Heart left ventricle (tissue), 16 donors: ENCODE measurements around the gene UVRAG. TPM values are rescaled to one million over a fixed set of nuclear protein-coding genes. Genes with fewer than 3 reads are reported as not detected.

Experiments
- ATAC-seq, 4 donors: fragments of 200-7000 bp; cut with Tn5 transposase; one replicate each; pipeline ENCODE4 v1.9.1; 2020 to 2022; ENCODE audit warnings: moderate library complexity in 4 of 4, mild to moderate bottlenecking in 3 of 4, moderate number of reproducible peaks in 1 of 4
- DNase-seq, 5 donors: peaks; one replicate each; pipeline ENCODE4 v3.0.0-alpha.2; 2020
- H3K27ac ChIP-seq, 12 donors: fragments of 200-600 bp; sonication (generic) in 4 of 12; one replicate each; pipeline versions ENCODE4 v1.5.0 to v1.8.0; 2016 to 2022; ENCODE audit warnings: mild to moderate bottlenecking in 2 of 12
- H3K27me3 ChIP-seq, 9 donors: fragments of 200-600 bp; sonication (generic) in 2 of 9; one replicate each; pipeline versions ENCODE4 v1.5.1 to v1.8.0; 2016 to 2022; ENCODE audit warnings: mild to moderate bottlenecking in 3 of 9
- H3K36me3 ChIP-seq, 9 donors: fragments of 200-600 bp; sonication (generic) in 2 of 9; one replicate each; pipeline versions ENCODE4 v1.5.0 to v1.8.0; 2018 to 2022; ENCODE audit warnings: mild to moderate bottlenecking in 2 of 9
- H3K4me1 ChIP-seq, 12 donors: fragments of 200-600 bp; sonication (generic) in 4 of 12; one replicate each; pipeline versions ENCODE4 v1.5.0 to v1.8.0; 2016 to 2022; ENCODE audit warnings: mild to moderate bottlenecking in 3 of 12
- H3K4me3 ChIP-seq, 12 donors: fragments of 200-600 bp; sonication (generic) in 4 of 12; one replicate each; pipeline versions ENCODE4 v1.5.0 to v1.8.0; 2017 to 2022; ENCODE audit warnings: mild to moderate bottlenecking in 9 of 12, moderate library complexity in 4 of 12
- H3K9me3 ChIP-seq, 12 donors: fragments of 200-600 bp; sonication (generic) in 4 of 12; one replicate each; pipeline versions ENCODE4 v1.5.0 to v1.8.0; 2016 to 2022; ENCODE audit warnings: mild to moderate bottlenecking in 1 of 12
- POLR2A ChIP-seq, 2 donors: fragments of 450-650 bp; IDR thresholded peaks; one replicate each; pipeline ENCODE4 v1.6.1; 2017; ENCODE audit warnings: antibody characterized with exemption in 2 of 2, mild to moderate bottlenecking in 2 of 2, moderate library complexity in 2 of 2
- WGBS, 4 donors: extraction: QIAGEN DNeasy Blood & Tissue Kit in 2 of 4; methylation state at CpG; one replicate each; pipeline versions ENCODE4 v1.1.5 to v1.1.7; 2013 to 2018; 5-methylcytosine and 5-hydroxymethylcytosine counted together
- intact Hi-C, 10 donors: fragments of 100-400 bp; cut with DNase I; formaldehyde crosslinking; loops; one replicate each; pipeline versions ENCODE4 v1.11.1 to v1.14.2; 2022
- polyA plus RNA-seq, 2 donors: library from polyadenylated mRNA; stranded (reverse); fragments of 200-250 nt; gene quantifications; one replicate each; pipeline ENCODE4 v1.2.3, GENCODE V29; 2013
- total RNA-seq, 9 donors: library from RNA; depleted of rRNA in 2 of 9; stranded (reverse); fragments of >200 nt in 2 of 9; fragmentation: NEBNext Ultra II Directional in 3 of 9; extraction: Animal tissue kit (Norgen Biotek cat#: 25700) in 3 of 9; gene quantifications; one replicate each; pipeline versions ENCODE4 v1.1.0 to v1.2.4, GENCODE V29; 2016 to 2023
- TF ChIP-seq, protein P1 (sequence below), 12 donors: fragments of 200-600 bp; sonication (generic) in 4 of 12; IDR thresholded peaks; one replicate each; pipeline versions ENCODE4 v1.5.0 to v1.8.0; 2018 to 2022; ENCODE audit warnings: antibody characterized with exemption in 12 of 12, mild to moderate bottlenecking in 5 of 12
- donor health status: ischemic (EF 13 %, LVEDD 7.1; RV severe dilation, severe dysfunction).
- donor health status: healthy with polysubstance abuse.
- donor health status: DM: no; HTN: yes; CAD: no.
- donor health status: DM: no; HTN: no; CAD: no.
- donor health status: ischemic (EF 25% LVEDD 6.9; RV normal size, moderate dysfunction).
- donor health status: ischemic (EF 25% LVEDD 5.7; RV mildly dilated, moderate dysfunction).
- donor health status: healthy.
- donor health status: DM: yes; HTN: yes; CAD: no.
- donor health status: ischemic (EF 35%, LVEDD 5.7; RV mildly dilated, moderate dysfunction).
- donor health status: nonischemic (EF 11% LVEDD 7.7; RV severe dilation, severe dysfunction).
- donor health status: DM: yes; HTN: yes; CAD: no.
- donor health status: PGD.
- donor health status: ischemic (EF 29% LVEDD 5.4; RV normal size, mild dysfunction).
- donor health status: nonischemic (EF 23%, LVEDD 6.1; RV moderate dilation, normal function).

UVRAG gene
- total and polyA plus RNA-seq, 11 donors, result 4.5 to 22.6 (median 15.0) TPM

DNA sequence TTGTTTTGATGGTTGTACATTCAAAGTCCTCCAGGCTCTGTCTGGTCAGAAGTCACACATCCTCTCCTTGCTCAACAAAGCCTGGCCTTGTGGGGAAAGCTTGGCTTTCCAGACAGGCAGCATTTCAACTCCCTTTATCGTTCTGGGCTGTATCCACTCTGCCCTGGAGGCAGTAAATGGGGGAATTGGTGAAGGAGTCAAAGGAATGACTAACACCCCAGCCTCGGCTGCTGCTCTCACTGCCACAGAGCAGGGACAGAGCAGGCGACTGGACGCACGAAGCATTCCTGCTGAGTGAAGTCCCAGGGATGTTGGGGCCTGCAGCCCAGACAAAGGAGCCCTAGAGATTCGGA lies 338.5 kb downstream of the UVRAG start:
- Histone ChIP-seq H3K4me1 (peaks cover 0 to 17% (median 12%) of the 10 kb centered on the region in 12 donors), H3K9me3 (no peaks in the 10 kb centered on the region), H3K4me3 (no peak overlapping the region), H3K36me3 (no peaks in the 10 kb centered on the region), H3K27ac (no peak overlapping the region), H3K27me3 (no peaks in the 10 kb centered on the region)
- no peak for ATAC-seq
- DNase-seq, result peak in 1 of 5 donors; percentile 30
- TF ChIP-seq, protein P1, sequence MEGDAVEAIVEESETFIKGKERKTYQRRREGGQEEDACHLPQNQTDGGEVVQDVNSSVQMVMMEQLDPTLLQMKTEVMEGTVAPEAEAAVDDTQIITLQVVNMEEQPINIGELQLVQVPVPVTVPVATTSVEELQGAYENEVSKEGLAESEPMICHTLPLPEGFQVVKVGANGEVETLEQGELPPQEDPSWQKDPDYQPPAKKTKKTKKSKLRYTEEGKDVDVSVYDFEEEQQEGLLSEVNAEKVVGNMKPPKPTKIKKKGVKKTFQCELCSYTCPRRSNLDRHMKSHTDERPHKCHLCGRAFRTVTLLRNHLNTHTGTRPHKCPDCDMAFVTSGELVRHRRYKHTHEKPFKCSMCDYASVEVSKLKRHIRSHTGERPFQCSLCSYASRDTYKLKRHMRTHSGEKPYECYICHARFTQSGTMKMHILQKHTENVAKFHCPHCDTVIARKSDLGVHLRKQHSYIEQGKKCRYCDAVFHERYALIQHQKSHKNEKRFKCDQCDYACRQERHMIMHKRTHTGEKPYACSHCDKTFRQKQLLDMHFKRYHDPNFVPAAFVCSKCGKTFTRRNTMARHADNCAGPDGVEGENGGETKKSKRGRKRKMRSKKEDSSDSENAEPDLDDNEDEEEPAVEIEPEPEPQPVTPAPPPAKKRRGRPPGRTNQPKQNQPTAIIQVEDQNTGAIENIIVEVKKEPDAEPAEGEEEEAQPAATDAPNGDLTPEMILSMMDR (IDR thresholded peaks at IDR 0.05), result no peak
- no peak for TF ChIP-seq POLR2A (IDR thresholded peaks at IDR 0.05)
- WGBS, 4 donors, result 77 to 88% (median 83%) methylated on average over 6 of the region's 6 CpGs
- intact Hi-C loops, result loop anchor here in 9 of 10 donors (2.0 to 10.0 kb wide), 9 partner anchors 164 to 351 kb away; partner anchors contain the start of gene UVRAG (in 1 of the 9)

DNA sequence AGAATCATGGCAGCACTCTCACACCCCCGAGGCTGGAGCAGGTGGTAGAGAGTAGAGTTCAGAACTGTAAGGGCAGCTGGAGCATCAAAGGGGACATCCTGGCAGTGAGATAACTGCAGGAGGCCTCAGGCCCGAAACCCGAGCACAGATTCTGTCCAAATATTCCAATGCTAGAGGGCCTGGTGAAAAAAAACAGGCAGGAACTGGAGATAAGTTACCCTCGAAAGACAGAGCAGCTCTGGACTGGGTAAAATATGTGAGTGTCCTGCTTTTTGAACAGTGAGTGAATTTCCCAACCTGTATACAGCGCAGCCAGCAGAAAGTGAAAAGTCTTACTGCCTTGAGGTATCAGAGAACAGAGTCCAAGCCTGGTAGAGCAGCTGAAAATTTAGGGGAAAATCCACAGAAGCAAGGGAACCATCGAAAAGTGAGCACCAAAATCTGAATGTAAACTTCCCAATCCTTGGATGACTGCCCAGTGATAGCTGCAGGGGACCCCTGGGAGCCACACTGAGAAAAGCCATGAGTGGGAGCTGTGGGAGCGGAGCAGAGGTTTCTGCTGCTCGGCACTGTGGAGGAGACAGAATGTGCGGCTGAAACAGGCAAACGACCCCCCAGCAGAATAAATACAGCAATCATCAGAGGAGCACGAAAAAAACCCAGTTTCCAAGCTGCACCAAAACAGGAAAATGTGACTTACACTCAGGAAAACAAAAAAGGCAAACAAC lies 340.7 kb downstream of the UVRAG start:
- Histone ChIP-seq H3K36me3 (no peaks in the 10 kb centered on the region), H3K4me3 (no peak overlapping the region), H3K4me1 (peaks cover 0 to 17% (median 12%) of the 10 kb centered on the region in 12 donors), H3K27ac (no peak overlapping the region), H3K27me3 (no peaks in the 10 kb centered on the region), H3K9me3 (no peaks in the 10 kb centered on the region)
- no peak for DNase-seq
- no peak for ATAC-seq
- intact Hi-C loops, result loop anchor here in 4 of 10 donors (10.0 kb wide), 2 partner anchors 341 to 351 kb away; partner anchors contain the start of gene UVRAG (in 1 of the 4)
- TF ChIP-seq POLR2A (IDR thresholded peaks at IDR 0.05), result no peak
- TF ChIP-seq, protein P1 (IDR thresholded peaks at IDR 0.05), result no peak
- WGBS, 4 donors, result 78 to 83% (median 81%) methylated on average over 11 of the region's 11 CpGs

DNA sequence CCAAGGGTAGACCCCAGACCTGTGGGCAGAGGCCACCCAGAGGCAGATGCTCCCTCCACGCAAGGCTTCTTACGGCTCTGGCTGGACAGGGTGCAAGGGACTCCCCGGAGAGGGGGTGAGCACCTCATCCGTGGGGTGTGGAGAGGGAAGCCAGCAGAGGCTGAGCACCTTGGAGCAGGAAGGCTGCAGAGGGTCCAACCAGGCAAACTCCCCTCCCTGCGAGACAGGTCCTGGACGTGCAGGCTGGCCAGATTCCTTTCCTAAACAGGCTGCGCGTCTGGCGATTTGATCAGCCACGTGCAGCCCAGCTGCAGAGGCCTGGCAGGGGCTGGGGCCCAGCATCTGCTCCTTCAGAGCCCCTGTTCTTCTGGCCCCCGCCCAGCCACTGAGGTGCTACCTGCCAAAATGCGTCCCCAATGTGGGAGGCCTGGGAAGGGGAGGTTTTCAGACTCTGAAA lies 342.0 kb downstream of the UVRAG start:
- no peak for TF ChIP-seq POLR2A (IDR thresholded peaks at IDR 0.05)
- TF ChIP-seq, protein P1 (IDR thresholded peaks at IDR 0.05), result no peak
- H3K36me3 ChIP-seq, result no peaks in the 10 kb centered on the region
- H3K9me3 ChIP-seq, result no peaks in the 10 kb centered on the region
- peaks cover 0 to 25% (median 21%) of the 10 kb centered on the region in 12 donors for H3K4me1 ChIP-seq
- ATAC-seq, result no peak
- 56 to 84% (median 75%) methylated on average over 8 to 12 of the region's 12 CpGs for WGBS, 4 donors
- DNase-seq, result no peak
- no peak overlapping the region for H3K4me3 ChIP-seq
- H3K27me3 ChIP-seq, result no peaks in the 10 kb centered on the region
- intact Hi-C loops, result loop anchor here in 4 of 10 donors (10.0 kb wide), 2 partner anchors 342 to 352 kb away; partner anchors contain the start of gene UVRAG (in 1 of the 4)
- H3K27ac ChIP-seq, result no peak overlapping the region

DNA sequence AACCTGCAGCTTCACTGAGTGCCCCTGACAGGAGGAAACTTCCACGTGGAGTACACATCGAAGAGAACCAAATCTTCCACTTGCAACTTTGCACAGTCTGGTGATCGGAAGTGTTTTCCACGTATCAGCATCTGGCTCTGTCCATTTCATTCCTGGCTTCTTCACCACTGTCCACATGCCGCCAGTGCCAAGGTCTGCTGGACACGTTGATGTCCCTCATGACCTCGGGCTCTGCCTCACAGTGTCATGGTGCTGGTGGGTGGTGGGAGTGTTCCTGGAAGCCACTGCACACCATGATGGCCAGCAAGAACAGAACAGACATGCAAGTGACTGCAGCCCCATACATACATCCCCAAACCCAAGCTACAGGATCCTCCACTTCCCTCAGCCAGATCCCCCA lies 342.9 kb downstream of the UVRAG start:
- Histone ChIP-seq H3K4me1 (peaks cover 0 to 25% (median 19%) of the 10 kb centered on the region in 12 donors), H3K4me3 (no peak overlapping the region), H3K36me3 (no peaks in the 10 kb centered on the region), H3K9me3 (no peaks in the 10 kb centered on the region), H3K27me3 (no peaks in the 10 kb centered on the region), H3K27ac (no peak overlapping the region)
- 61 to 76% (median 68%) methylated on average over 7 of the region's 7 CpGs for WGBS, 4 donors
- intact Hi-C loops, result loop anchor here in 4 of 10 donors (10.0 kb wide), 2 partner anchors 343 to 353 kb away; partner anchors contain the start of gene UVRAG (in 1 of the 4)
- TF ChIP-seq, protein P1 (IDR thresholded peaks at IDR 0.05), result no peak
- TF ChIP-seq POLR2A (IDR thresholded peaks at IDR 0.05), result no peak
- no peak for DNase-seq
- no peak for ATAC-seq
